ENCODE data around the gene ZFC3H1.

DNA sequence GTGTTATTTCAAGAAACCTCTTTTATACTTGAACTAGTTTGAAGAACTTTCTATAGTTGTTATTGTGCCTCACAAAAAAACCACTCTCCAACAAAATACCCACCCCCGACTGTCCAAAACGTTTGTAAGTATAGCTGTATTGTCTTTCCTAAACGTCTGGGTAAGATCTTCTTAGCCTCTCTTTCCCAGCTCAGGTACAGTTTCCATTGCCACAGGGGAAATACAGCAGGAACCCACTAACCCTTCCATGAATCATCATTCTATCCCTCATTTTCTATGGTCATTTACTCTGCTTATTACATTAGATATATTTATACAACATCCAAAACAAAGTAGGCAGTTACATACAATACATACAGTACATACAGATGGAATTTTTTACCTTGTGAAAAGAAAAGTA is 70.8 kb downstream of the ZFC3H1 start:
- TF ChIP-seq FOS (IDR thresholded peaks at IDR 0.05; ENCODE audit: borderline replicate concordance, insufficient read depth, low read length) (no peak), EZH2 (IDR thresholded peaks at IDR 0.05; ENCODE audit: borderline replicate concordance, low read depth, low read length, severe bottlenecking) (no peak), POLR2A (IDR thresholded peaks at IDR 0.05; ENCODE audit: low read depth, low read length) (no peak), POLR2AphosphoS5 (IDR thresholded peaks at IDR 0.05; ENCODE audit: insufficient read depth, low read depth, low read length) (no peak)
- TF ChIP-seq, protein P1, sequence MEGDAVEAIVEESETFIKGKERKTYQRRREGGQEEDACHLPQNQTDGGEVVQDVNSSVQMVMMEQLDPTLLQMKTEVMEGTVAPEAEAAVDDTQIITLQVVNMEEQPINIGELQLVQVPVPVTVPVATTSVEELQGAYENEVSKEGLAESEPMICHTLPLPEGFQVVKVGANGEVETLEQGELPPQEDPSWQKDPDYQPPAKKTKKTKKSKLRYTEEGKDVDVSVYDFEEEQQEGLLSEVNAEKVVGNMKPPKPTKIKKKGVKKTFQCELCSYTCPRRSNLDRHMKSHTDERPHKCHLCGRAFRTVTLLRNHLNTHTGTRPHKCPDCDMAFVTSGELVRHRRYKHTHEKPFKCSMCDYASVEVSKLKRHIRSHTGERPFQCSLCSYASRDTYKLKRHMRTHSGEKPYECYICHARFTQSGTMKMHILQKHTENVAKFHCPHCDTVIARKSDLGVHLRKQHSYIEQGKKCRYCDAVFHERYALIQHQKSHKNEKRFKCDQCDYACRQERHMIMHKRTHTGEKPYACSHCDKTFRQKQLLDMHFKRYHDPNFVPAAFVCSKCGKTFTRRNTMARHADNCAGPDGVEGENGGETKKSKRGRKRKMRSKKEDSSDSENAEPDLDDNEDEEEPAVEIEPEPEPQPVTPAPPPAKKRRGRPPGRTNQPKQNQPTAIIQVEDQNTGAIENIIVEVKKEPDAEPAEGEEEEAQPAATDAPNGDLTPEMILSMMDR (IDR thresholded peaks at IDR 0.05; ENCODE audit: extremely low read depth in 1 of 2, insufficient read depth in 1 of 2, low read depth in 1 of 2, low read length in 2 of 2): no peak
